HG03196 (cell line): ENCODE measurements around the gene SHISA8.
"Not testable (repeated sequence)": the region's sequence is repeated elsewhere in the genome, so short reads cannot be mapped to it uniquely, and the experiment has no call there.

ENCODE experiments used
- ATAC-seq: cut with Tn5 transposase; IDR thresholded peaks from one replicate; pipeline ENCODE4 v1.9.1; 2021; ENCODE audit not compliant: unreplicated experiment

Gene SHISA8

GRCh38 chr22:41915035-41915785 is at the start of gene SHISA8:
SHISA8 (minus strand) TSS chr22:41915074; CDS start chr22:41914667, 407 bp downstream.
- no peak for ATAC-seq

- ATAC-seq: no peak
These were observed 49.2 kb upstream of the SHISA8 start for GRCh38 chr22:41964112-41964491.

- ATAC-seq: no peak
These were observed 48.7 kb upstream of the SHISA8 start for GRCh38 chr22:41963453-41964111.

- no peak for ATAC-seq
These were observed 43.2 kb upstream of the SHISA8 start for GRCh38 chr22:41957941-41958556.

GRCh38 chr22:41952713-41953112 is 37.8 kb upstream of the SHISA8 start:
- ATAC-seq: no peak

- ATAC-seq: no peak
These were observed 37.1 kb upstream of the SHISA8 start, which contains the start of gene SMIM45 for GRCh38 chr22:41951898-41952474. SMIM45 (plus strand) TSS chr22:41952150.

- no peak for ATAC-seq
These were observed 34.6 kb upstream of the SHISA8 start for GRCh38 chr22:41949297-41949965.

GRCh38 chr22:41948928-41949296 is 34.0 kb upstream of the SHISA8 start:
- ATAC-seq: not testable (repeated sequence)

- no peak for ATAC-seq
These were observed 33.3 kb upstream of the SHISA8 start for GRCh38 chr22:41948142-41948541.

GRCh38 chr22:41947424-41948080 is 32.7 kb upstream of the SHISA8 start:
- no peak for ATAC-seq

GRCh38 chr22:41946629-41947423 is 32.0 kb upstream of the SHISA8 start, which contains the start of gene CENPM:
CENPM (minus strand) TSS chr22:41947152; CDS start chr22:41947076, 76 bp downstream.
- peak; percentile 66 for ATAC-seq

GRCh38 chr22:41943661-41944209 is 28.9 kb upstream of the SHISA8 start:
- no peak for ATAC-seq

- peak; percentile 36 for ATAC-seq
These were observed 26.2 kb upstream of the SHISA8 start for GRCh38 chr22:41940832-41941765.

GRCh38 chr22:41939981-41940831 is 25.3 kb upstream of the SHISA8 start:
- ATAC-seq: peak; percentile 51

GRCh38 chr22:41936894-41937169 is 22.0 kb upstream of the SHISA8 start:
- no peak for ATAC-seq

GRCh38 chr22:41935509-41935908 is 20.6 kb upstream of the SHISA8 start:
- ATAC-seq: no peak

- no peak for ATAC-seq
These were observed 20.1 kb upstream of the SHISA8 start for GRCh38 chr22:41935015-41935351.
